Liver (tissue), 9 donors: Measurements from ENCODE around the gene SHQ1. TPM values are rescaled to one million over a fixed set of nuclear protein-coding genes. Genes with fewer than 3 reads are reported as not detected.
"Not testable (repeated sequence)": the region's sequence is repeated elsewhere in the genome, so short reads cannot be mapped to it uniquely, and the experiment has no call there.

Experiments used
- DNase-seq: peaks from one replicate; pipeline ENCODE4 v3.0.0-alpha.2; 2017; ENCODE audit warnings: low spot score
- H3K27ac ChIP-seq, 2 donors: one replicate each; pipeline ENCODE4 v1.7.0; 2013; ENCODE audit warnings: inconsistent platforms in 2 of 2, low read length in 2 of 2, control low read depth in 1 of 2, low read depth in 1 of 2, mild to moderate bottlenecking in 1 of 2
- H3K27me3 ChIP-seq, 4 donors: one replicate each; pipeline versions ENCODE4 v1.6.1 to v1.7.0; 2013; ENCODE audit warnings: low read length in 3 of 4, inconsistent platforms in 1 of 4, mild to moderate bottlenecking in 1 of 4, moderate library complexity in 1 of 4; ENCODE audit not compliant: control insufficient read depth in 4 of 4, insufficient read depth in 4 of 4
- H3K36me3 ChIP-seq, 4 donors: one replicate each; pipeline versions ENCODE4 v1.6.1 to v1.7.0; 2013; ENCODE audit warnings: low read length in 3 of 4, mild to moderate bottlenecking in 3 of 4, low read depth in 1 of 4, moderate library complexity in 1 of 4; ENCODE audit not compliant: control insufficient read depth in 4 of 4, insufficient read depth in 3 of 4
- H3K4me1 ChIP-seq, 4 donors: one replicate each; pipeline versions ENCODE4 v1.6.1 to v1.7.0; 2013; ENCODE audit warnings: low read length in 3 of 4, mild to moderate bottlenecking in 3 of 4, moderate library complexity in 1 of 4; ENCODE audit not compliant: control insufficient read depth in 4 of 4, insufficient read depth in 4 of 4
- H3K4me3 ChIP-seq, 3 donors: one replicate each; pipeline versions ENCODE4 v1.6.1 to v1.7.0; 2013; ENCODE audit warnings: low read length in 3 of 3, control low read depth in 1 of 3, low read depth in 1 of 3, mild to moderate bottlenecking in 1 of 3
- H3K9ac ChIP-seq, 2 donors: one replicate each; pipeline ENCODE4 v1.7.0; 2013; ENCODE audit warnings: low read length in 2 of 2, mild to moderate bottlenecking in 2 of 2, moderate library complexity in 2 of 2, control low read depth in 1 of 2, low read depth in 1 of 2
- H3K9me3 ChIP-seq, 4 donors: one replicate each; pipeline versions ENCODE4 v1.6.1 to v1.7.0; 2013; ENCODE audit warnings: low read length in 3 of 4; ENCODE audit not compliant: control insufficient read depth in 4 of 4
- ATF3 ChIP-seq: IDR thresholded peaks from 2 replicates; pipeline ENCODE4 v1.6.1; 2016; ENCODE audit warnings: antibody characterized with exemption
- CTCF ChIP-seq: fragments of 150-350 bp; IDR thresholded peaks from 2 replicates; pipeline ENCODE4 v1.5.1; 2017; ENCODE audit warnings: improper control_type of control experiment, low read depth, low read length; ENCODE audit not compliant: missing input control
- EGR1 ChIP-seq, 2 donors: IDR thresholded peaks; 2 replicates each; pipeline ENCODE4 v1.6.1; 2016 to 2018; ENCODE audit warnings: antibody characterized with exemption in 2 of 2, low read depth in 2 of 2
- FOXA2 ChIP-seq: IDR thresholded peaks from 2 replicates; pipeline ENCODE4 v1.6.1; 2016; ENCODE audit warnings: antibody characterized with exemption
- GABPA ChIP-seq, 2 donors: IDR thresholded peaks in 1 of 2; conservative IDR thresholded peaks in 1 of 2; 2 replicates each; pipeline ENCODE4 v1.6.1; 2016; ENCODE audit warnings: antibody characterized with exemption in 2 of 2, mild to moderate bottlenecking in 1 of 2, moderate library complexity in 1 of 2
- HNF4A ChIP-seq, 2 donors: conservative IDR thresholded peaks; 2 replicates each; pipeline ENCODE4 v1.6.1; 2016; ENCODE audit warnings: antibody characterized with exemption in 2 of 2, mild to moderate bottlenecking in 2 of 2
- JUND ChIP-seq, 2 donors: IDR thresholded peaks; 2 replicates each; pipeline ENCODE4 v1.6.1; 2016; ENCODE audit warnings: antibody characterized with exemption in 2 of 2
- MAX ChIP-seq: IDR thresholded peaks from 2 replicates; pipeline ENCODE4 v1.6.1; 2016; ENCODE audit warnings: antibody characterized with exemption
- NR2F2 ChIP-seq: IDR thresholded peaks from 2 replicates; pipeline ENCODE4 v1.6.1; 2016; ENCODE audit warnings: antibody characterized with exemption
- RAD21 ChIP-seq, 2 donors: IDR thresholded peaks; 2 replicates each; pipeline ENCODE4 v1.6.1; 2016; ENCODE audit warnings: antibody characterized with exemption in 2 of 2, mild to moderate bottlenecking in 2 of 2
- REST ChIP-seq: IDR thresholded peaks from 2 replicates; pipeline ENCODE4 v1.6.1; 2016; ENCODE audit warnings: antibody characterized with exemption, mild to moderate bottlenecking
- RXRA ChIP-seq, 2 donors: IDR thresholded peaks; 2 replicates each; pipeline ENCODE4 v1.6.1; 2017 to 2018; ENCODE audit warnings: antibody characterized with exemption in 2 of 2, mild to moderate bottlenecking in 1 of 2
- SP1 ChIP-seq: IDR thresholded peaks from 2 replicates; pipeline ENCODE4 v1.6.1; 2018; ENCODE audit warnings: antibody characterized with exemption, mild to moderate bottlenecking
- YY1 ChIP-seq: IDR thresholded peaks from 2 replicates; pipeline ENCODE4 v1.6.1; 2016; ENCODE audit warnings: antibody characterized with exemption, mild to moderate bottlenecking
- ZBTB33 ChIP-seq: IDR thresholded peaks from 2 replicates; pipeline ENCODE4 v1.6.1; 2016; ENCODE audit warnings: antibody characterized with exemption
- WGBS: extraction: QIAGEN DNeasy Blood & Tissue Kit; methylation state at CpG from one replicate; pipeline ENCODE4 v1.1.7; 2013; 5-methylcytosine and 5-hydroxymethylcytosine counted together
- polyA plus RNA-seq, 2 donors: library from polyadenylated mRNA; stranded (reverse) in 1 of 2; unstranded in 1 of 2; fragments of 200-250 nt in 1 of 2; fragments of >200 nt in 1 of 2; fragmentation: Nextera tagmentation in 1 of 2; extraction: Ambion mirVana in 1 of 2; gene quantifications; one replicate each; pipeline versions ENCODE4 v1.2.1 to v1.2.3, GENCODE V29; 2013 to 2015
- total RNA-seq, 2 donors: library from RNA; depleted of rRNA; stranded (reverse); fragments of >200 nt; gene quantifications; one replicate each; pipeline ENCODE4 v1.2.3, GENCODE V29; 2014
- donor health status: healthy.
- donor health status: healthy.
- donor health status: healthy.
- donor health status: healthy.
- donor health status: healthy.

SHQ1 gene
- total and polyA plus RNA-seq, 4 donors, result 4.3 to 9.6 (median 6.1) TPM

GRCh38 chr3:72719137-72719536 lies 129.1 kb downstream of the SHQ1 start:
- Histone ChIP-seq H3K4me1 (no peaks in the 10 kb centered on the region), H3K36me3 (no peaks in the 10 kb centered on the region), H3K4me3 (no peak overlapping the region), H3K27ac (no peak overlapping the region), H3K9ac (no peak overlapping the region), H3K9me3 (no peaks in the 10 kb centered on the region), H3K27me3 (no peaks in the 10 kb centered on the region)
- TF ChIP-seq NR2F2, result no peak
- TF ChIP-seq SP1, result no peak
- TF ChIP-seq ATF3, result no peak
- TF ChIP-seq RAD21 (IDR thresholded peaks at IDR 0.05), result no peak
- no peak for TF ChIP-seq GABPA (IDR thresholded peaks at IDR 0.05 in 1 of 2, conservative IDR thresholded peaks at IDR 0.05 in 1 of 2)
- no peak for TF ChIP-seq ZBTB33
- TF ChIP-seq YY1, result no peak
- TF ChIP-seq HNF4A (conservative IDR thresholded peaks at IDR 0.05), result no peak
- DNase-seq, result no peak

GRCh38 chr3:72714135-72714534 lies 134.1 kb downstream of the SHQ1 start:
- not testable (repeated sequence) for H3K4me3 ChIP-seq, H3K4me1 ChIP-seq, H3K27ac ChIP-seq, H3K9me3 ChIP-seq, DNase-seq, H3K36me3 ChIP-seq, H3K27me3 ChIP-seq, H3K9ac ChIP-seq
- 97% methylated on average over 2 of the region's 3 CpGs for WGBS

- 93% methylated on average over 4 of the region's 4 CpGs for WGBS
- not testable (repeated sequence) for DNase-seq, H3K9me3 ChIP-seq, H3K4me1 ChIP-seq, H3K27me3 ChIP-seq, H3K36me3 ChIP-seq, H3K4me3 ChIP-seq, H3K9ac ChIP-seq, H3K27ac ChIP-seq
These were observed 137.8 kb downstream of the SHQ1 start for GRCh38 chr3:72710471-72710870.

GRCh38 chr3:72708441-72708840 lies 139.8 kb downstream of the SHQ1 start:
- H3K9ac ChIP-seq, result no peak overlapping the region
- no peak overlapping the region for H3K4me3 ChIP-seq
- H3K4me1 ChIP-seq, result no peaks in the 10 kb centered on the region
- no peak for DNase-seq
- TF ChIP-seq JUND (IDR thresholded peaks at IDR 0.05) (no peak), ATF3 (no peak), REST (no peak), FOXA2 (no peak), CTCF (no peak), EGR1 (IDR thresholded peaks at IDR 0.05; ENCODE audit: low read depth in 2 of 2) (no peak), SP1 (no peak), RXRA (IDR thresholded peaks at IDR 0.05) (no peak), YY1 (no peak), RAD21 (IDR thresholded peaks at IDR 0.05) (no peak), NR2F2 (no peak), MAX (no peak)
- no peaks in the 10 kb centered on the region for H3K36me3 ChIP-seq
- H3K27me3 ChIP-seq, result no peaks in the 10 kb centered on the region
- no peak overlapping the region for H3K27ac ChIP-seq
- 93% methylated on average over 2 of the region's 2 CpGs for WGBS
- H3K9me3 ChIP-seq, result no peaks in the 10 kb centered on the region
